T-helper 2 cell treated with Interferon-gamma antibody and Interleukin-4, amounts not matched to agents 100 ng/mL and 5 ng/mL, for 36 hours (primary cell): ENCODE measurements around the gene RPS18. TPM values are rescaled to one million over a fixed set of nuclear protein-coding genes. Genes with fewer than 3 reads are reported as not detected.
"Not testable (repeated sequence)": the region's sequence is repeated elsewhere in the genome, so short reads cannot be mapped to it uniquely, and the experiment has no call there.

ENCODE experiments used
- intact Hi-C: fragments of 100-400 bp; cut with micrococcal nuclease; formaldehyde crosslinking; loops from one replicate; pipeline ENCODE4 v1.15.1; 2023
- total RNA-seq: library from RNA; stranded (reverse); gene quantifications from 2 replicates; pipeline ENCODE4 v1.2.3, GENCODE V29; 2022

Gene RPS18
- total RNA-seq, 1 donor from 2014 or later = 2,577 TPM

- intact Hi-C loops = loop anchor here (1.0 to 5.0 kb wide), 5 partner anchors 22 to 141 kb away; partner anchors contain the start of genes PHF1, RXRB and SLC39A7
Observed at GRCh38 chr6:33271117-33271467, 783 bp upstream of the RPS18 start.

GRCh38 chr6:33272275-33273128 is 627 bp downstream of the RPS18 start:
- intact Hi-C loops = loop anchor here (1.0 to 5.0 kb wide), 2 partner anchors 17 to 140 kb away; partner anchors contain the start of genes PFDN6, PHF1 and WDR46

GRCh38 chr6:33273129-33273923 is 1.5 kb downstream of the RPS18 start:
- intact Hi-C loops = loop anchor here (5.0 kb wide), 1 partner anchor 139 kb away; the partner anchor contains the start of gene PHF1

GRCh38 chr6:33273924-33274902 is 2.3 kb downstream of the RPS18 start:
- intact Hi-C loops = loop anchor here (5.0 kb wide), 1 partner anchor 138 kb away; the partner anchor contains the start of gene PHF1

GRCh38 chr6:33275795-33276580 is 4.1 kb downstream of the RPS18 start:
- intact Hi-C loops = loop anchor here (2.0 kb wide), 1 partner anchor 69 kb away; no protein-coding TSS in a partner anchor

- intact Hi-C loops = loop anchor here (2.0 kb wide), 1 partner anchor 68 kb away; no protein-coding TSS in a partner anchor
Observed at GRCh38 chr6:33276581-33276863, 4.6 kb downstream of the RPS18 start.

GRCh38 chr6:33276864-33277662 is 5.2 kb downstream of the RPS18 start, which contains the start of gene B3GALT4:
B3GALT4 (plus strand) TSS chr6:33277123; CDS start chr6:33277420, 297 bp downstream.
- intact Hi-C loops = loop anchor here (1.0 to 2.0 kb wide), 4 partner anchors 12 to 114 kb away; partner anchors contain the start of genes KIFC1, PFDN6 and WDR46

GRCh38 chr6:33277663-33278391 is 6.0 kb downstream of the RPS18 start:
- intact Hi-C loops = loop anchor here (1.0 to 2.0 kb wide), 4 partner anchors 11 to 113 kb away; partner anchors contain the start of genes KIFC1, PFDN6 and WDR46

- intact Hi-C loops = no loop called here
Observed at GRCh38 chr6:33278392-33278741, 6.5 kb downstream of the RPS18 start.

GRCh38 chr6:33278810-33279209 is 6.9 kb downstream of the RPS18 start:
- intact Hi-C loops = no loop called here

- intact Hi-C loops = no loop called here
Observed at GRCh38 chr6:33279257-33279695, 7.4 kb downstream of the RPS18 start.

- intact Hi-C loops = no loop called here
Observed at GRCh38 chr6:33279971-33280511, 8.2 kb downstream of the RPS18 start.

GRCh38 chr6:33280539-33280938 is 8.7 kb downstream of the RPS18 start:
- intact Hi-C loops = no loop called here

- intact Hi-C loops = not testable (repeated sequence)
Observed at GRCh38 chr6:33285214-33285613, 13.3 kb downstream of the RPS18 start.

GRCh38 chr6:33286946-33287914 is 15.4 kb downstream of the RPS18 start:
- intact Hi-C loops = no loop called here

GRCh38 chr6:33288141-33288920 is 16.5 kb downstream of the RPS18 start:
- intact Hi-C loops = no loop called here
